22Rv1 (cell line): Measurements from ENCODE around the gene NRAS.

ENCODE experiments used
- H3K27ac ChIP-seq: fragments of 450-650 bp; 2 replicates; pipeline ENCODE4 v1.5.1; 2017
- CTCF ChIP-seq: fragments of 450-650 bp; IDR thresholded peaks from 2 replicates; pipeline ENCODE4 v1.5.1; 2017; ENCODE audit warnings: mild to moderate bottlenecking
- ZFX ChIP-seq: fragments of 450-650 bp; IDR thresholded peaks from 2 replicates; pipeline ENCODE4 v1.6.1; 2017; ENCODE audit warnings: antibody characterized with exemption, borderline replicate concordance

NRAS gene

GRCh38 chr1:114716304-114717170 lies at the start of gene NRAS:
TSS of gene NRAS (minus strand) at chr1:114716771. CDS start at chr1:114716160, 611 bp downstream.
- H3K27ac ChIP-seq = peak within 1 kb of the TSS; percentile 69
- no peak for TF ChIP-seq ZFX
- TF ChIP-seq CTCF = no peak

DNA sequence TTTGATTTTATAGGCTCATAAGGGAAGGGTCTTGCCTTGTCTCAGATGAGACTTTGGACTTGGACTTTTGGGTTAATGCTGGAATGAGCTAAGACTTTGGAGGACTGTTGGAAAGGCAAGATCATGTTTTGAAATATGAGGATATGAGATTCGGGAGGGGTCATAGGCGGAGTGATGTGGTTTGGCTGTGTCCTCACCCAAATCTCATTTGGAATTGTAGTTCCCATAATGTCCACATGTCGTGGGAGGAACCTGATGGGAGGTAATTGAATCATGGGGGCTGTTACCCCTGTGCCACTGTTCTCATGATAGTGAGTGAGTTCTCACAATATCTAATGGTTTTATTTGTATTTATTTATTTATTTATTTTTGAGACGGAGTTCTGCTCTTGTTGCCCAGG lies 48.1 kb upstream of the NRAS start:
- no peak overlapping the region for H3K27ac ChIP-seq
- no peak for TF ChIP-seq ZFX
- TF ChIP-seq CTCF = 0 out of 2 replicates have a peak, but pooled peaks have one; percentile 13

- peak overlapping the region; percentile 86 for H3K27ac ChIP-seq
- TF ChIP-seq ZFX = no peak
- no peak for TF ChIP-seq CTCF
These were observed 41.8 kb upstream of the NRAS start for GRCh38 chr1:114758256-114758832.

- H3K27ac ChIP-seq = peak within 1 kb of the TSS; percentile 86
- TF ChIP-seq ZFX = no peak
- TF ChIP-seq CTCF = peak; percentile 48
These were observed 41.1 kb upstream of the NRAS start, which contains the start of gene CSDE1 for GRCh38 chr1:114757455-114758255. TSS of gene CSDE1 (minus strand) at chr1:114757984. CDS start at chr1:114739890, 18,094 bp downstream.

- peak overlapping the region; percentile 86 for H3K27ac ChIP-seq
- TF ChIP-seq CTCF (no peak), ZFX (no peak)
These were observed 40.4 kb upstream of the NRAS start for GRCh38 chr1:114756949-114757454.

- TF ChIP-seq CTCF = no peak
- TF ChIP-seq ZFX = no peak
- peak overlapping the region; percentile 86 for H3K27ac ChIP-seq
These were observed 39.7 kb upstream of the NRAS start for GRCh38 chr1:114756009-114756892.
